GM19025 (cell line): ENCODE measurements around the gene TIMM44.

ENCODE experiments used
- ATAC-seq: cut with Tn5 transposase; IDR thresholded peaks from one replicate; pipeline ENCODE4 v1.9.1; 2021; ENCODE audit warnings: mild to moderate bottlenecking, low read depth, moderate library complexity; ENCODE audit not compliant: unreplicated experiment

Gene TIMM44

GRCh38 chr19:7943444-7944176, at the start of gene TIMM44:
TIMM44 (minus strand) TSS chr19:7943666; CDS start chr19:7943651, 15 bp downstream.
- peak; percentile 98 for ATAC-seq

GRCh38 chr19:7992575-7992974, 49.1 kb upstream of the TIMM44 start:
- ATAC-seq: no peak

- no peak for ATAC-seq
Observed at GRCh38 chr19:7989071-7989575, 45.7 kb upstream of the TIMM44 start.

- no peak for ATAC-seq
Observed at GRCh38 chr19:7988307-7988706, 44.8 kb upstream of the TIMM44 start.

GRCh38 chr19:7987114-7987768, 43.8 kb upstream of the TIMM44 start:
- ATAC-seq: no peak

GRCh38 chr19:7986321-7987113, 43.1 kb upstream of the TIMM44 start:
- ATAC-seq: no peak

- no peak for ATAC-seq
Observed at GRCh38 chr19:7985481-7985911, 42.0 kb upstream of the TIMM44 start.

GRCh38 chr19:7983995-7984837, 40.8 kb upstream of the TIMM44 start:
- ATAC-seq: no peak

GRCh38 chr19:7983286-7983950, 40.0 kb upstream of the TIMM44 start:
- no peak for ATAC-seq

- ATAC-seq: no peak
Observed at GRCh38 chr19:7982651-7983099, 39.2 kb upstream of the TIMM44 start.

- no peak for ATAC-seq
Observed at GRCh38 chr19:7982103-7982502, 38.6 kb upstream of the TIMM44 start.

- ATAC-seq: no peak
Observed at GRCh38 chr19:7981661-7982060, 38.2 kb upstream of the TIMM44 start.

GRCh38 chr19:7981199-7981598, 37.7 kb upstream of the TIMM44 start:
- no peak for ATAC-seq

GRCh38 chr19:7980635-7981121, 37.2 kb upstream of the TIMM44 start:
- ATAC-seq: no peak

GRCh38 chr19:7980168-7980567, 36.7 kb upstream of the TIMM44 start:
- ATAC-seq: no peak

GRCh38 chr19:7979559-7979958, 36.1 kb upstream of the TIMM44 start:
- ATAC-seq: no peak

GRCh38 chr19:7979011-7979410, 35.5 kb upstream of the TIMM44 start:
- no peak for ATAC-seq

- no peak for ATAC-seq
Observed at GRCh38 chr19:7978179-7978825, 34.8 kb upstream of the TIMM44 start.

- no peak for ATAC-seq
Observed at GRCh38 chr19:7977723-7978040, 34.2 kb upstream of the TIMM44 start.
